ENCODE measurements around the gene R3HDM4.

DNA sequence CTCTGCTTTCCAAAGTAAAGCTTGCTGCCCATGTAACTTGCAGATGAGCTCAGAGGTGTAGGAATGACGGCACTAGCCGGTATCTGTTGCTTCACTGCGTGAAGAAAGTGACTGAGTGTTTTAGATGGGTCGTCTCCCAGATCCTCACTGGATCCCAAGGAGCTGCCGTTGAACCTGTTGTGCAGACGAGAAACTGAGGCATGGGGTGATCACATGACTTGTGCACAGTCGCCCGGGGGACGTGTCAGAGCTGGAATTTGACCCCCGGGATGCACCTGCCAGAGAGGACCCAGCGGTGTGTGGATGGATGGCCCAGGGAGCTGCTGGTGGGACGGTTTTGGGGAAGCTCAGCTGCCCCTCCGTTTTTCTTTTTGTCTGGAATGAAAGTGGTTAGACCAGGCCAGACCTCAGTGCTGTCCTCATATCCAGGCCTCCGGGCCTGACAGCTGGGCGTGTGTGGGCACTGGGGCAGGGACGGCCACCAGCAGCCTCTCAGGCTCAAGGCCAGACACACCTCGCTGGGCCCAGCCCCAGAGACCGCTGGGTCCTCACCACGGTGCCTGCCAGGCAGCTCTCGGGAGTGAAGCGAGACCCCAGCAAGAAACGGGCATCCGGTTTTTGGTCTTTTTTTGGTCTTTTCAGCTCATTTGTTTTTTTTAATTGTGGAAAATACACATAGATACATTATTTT lies 25.4 kb upstream of the R3HDM4 start:
- TF ChIP-seq, protein P1, sequence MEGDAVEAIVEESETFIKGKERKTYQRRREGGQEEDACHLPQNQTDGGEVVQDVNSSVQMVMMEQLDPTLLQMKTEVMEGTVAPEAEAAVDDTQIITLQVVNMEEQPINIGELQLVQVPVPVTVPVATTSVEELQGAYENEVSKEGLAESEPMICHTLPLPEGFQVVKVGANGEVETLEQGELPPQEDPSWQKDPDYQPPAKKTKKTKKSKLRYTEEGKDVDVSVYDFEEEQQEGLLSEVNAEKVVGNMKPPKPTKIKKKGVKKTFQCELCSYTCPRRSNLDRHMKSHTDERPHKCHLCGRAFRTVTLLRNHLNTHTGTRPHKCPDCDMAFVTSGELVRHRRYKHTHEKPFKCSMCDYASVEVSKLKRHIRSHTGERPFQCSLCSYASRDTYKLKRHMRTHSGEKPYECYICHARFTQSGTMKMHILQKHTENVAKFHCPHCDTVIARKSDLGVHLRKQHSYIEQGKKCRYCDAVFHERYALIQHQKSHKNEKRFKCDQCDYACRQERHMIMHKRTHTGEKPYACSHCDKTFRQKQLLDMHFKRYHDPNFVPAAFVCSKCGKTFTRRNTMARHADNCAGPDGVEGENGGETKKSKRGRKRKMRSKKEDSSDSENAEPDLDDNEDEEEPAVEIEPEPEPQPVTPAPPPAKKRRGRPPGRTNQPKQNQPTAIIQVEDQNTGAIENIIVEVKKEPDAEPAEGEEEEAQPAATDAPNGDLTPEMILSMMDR (IDR thresholded peaks at IDR 0.05; ENCODE audit: low read depth, low read length), result no peak
- TF ChIP-seq, protein P2, sequence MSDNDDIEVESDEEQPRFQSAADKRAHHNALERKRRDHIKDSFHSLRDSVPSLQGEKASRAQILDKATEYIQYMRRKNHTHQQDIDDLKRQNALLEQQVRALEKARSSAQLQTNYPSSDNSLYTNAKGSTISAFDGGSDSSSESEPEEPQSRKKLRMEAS (IDR thresholded peaks at IDR 0.05; ENCODE audit: low read depth, low read length), result no peak
- no peak for TF ChIP-seq POLR2A (IDR thresholded peaks at IDR 0.05; ENCODE audit: extremely low read depth, insufficient read length)

Measured in NB4 (cell line).